PC-9 (cell line): Measurements from ENCODE around the gene SIPA1L3.

ENCODE experiments used
- EZH2 ChIP-seq: fragments of 200-600 bp; sonication (generic); IDR thresholded peaks from 2 replicates; pipeline ENCODE4 v1.8.0; 2017; ENCODE audit warnings: antibody characterized with exemption, low read depth
- TF ChIP-seq, protein P1 (sequence below): fragments of 200-600 bp; sonication (generic); conservative IDR thresholded peaks from 2 replicates; pipeline ENCODE4 v1.6.1; 2017; ENCODE audit warnings: mixed run types, antibody characterized with exemption, mild to moderate bottlenecking, moderate library complexity

DNA sequence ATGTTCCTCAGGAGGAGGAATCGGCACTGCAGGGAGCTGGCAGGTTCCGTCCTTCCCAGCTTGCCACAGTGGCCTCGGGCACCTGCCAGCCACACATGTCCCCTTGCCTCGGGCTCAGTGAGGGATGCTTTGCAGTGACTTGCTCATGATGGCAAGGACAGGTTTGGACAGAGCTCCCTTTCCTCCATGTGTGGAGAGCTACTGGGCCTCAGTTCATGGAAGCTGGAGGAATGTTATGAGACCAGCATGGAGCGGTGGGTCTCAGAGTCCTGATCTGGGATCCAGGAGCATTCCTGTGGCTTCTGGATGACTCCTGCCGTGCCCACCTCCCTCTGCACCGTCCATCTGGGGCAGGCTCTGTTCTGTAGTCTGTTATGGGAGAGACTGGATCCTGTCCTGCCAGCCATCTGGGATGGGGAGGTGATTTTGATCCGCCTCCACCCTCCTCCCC, 59.2 kb downstream of the SIPA1L3 start:
- TF ChIP-seq, protein P1, sequence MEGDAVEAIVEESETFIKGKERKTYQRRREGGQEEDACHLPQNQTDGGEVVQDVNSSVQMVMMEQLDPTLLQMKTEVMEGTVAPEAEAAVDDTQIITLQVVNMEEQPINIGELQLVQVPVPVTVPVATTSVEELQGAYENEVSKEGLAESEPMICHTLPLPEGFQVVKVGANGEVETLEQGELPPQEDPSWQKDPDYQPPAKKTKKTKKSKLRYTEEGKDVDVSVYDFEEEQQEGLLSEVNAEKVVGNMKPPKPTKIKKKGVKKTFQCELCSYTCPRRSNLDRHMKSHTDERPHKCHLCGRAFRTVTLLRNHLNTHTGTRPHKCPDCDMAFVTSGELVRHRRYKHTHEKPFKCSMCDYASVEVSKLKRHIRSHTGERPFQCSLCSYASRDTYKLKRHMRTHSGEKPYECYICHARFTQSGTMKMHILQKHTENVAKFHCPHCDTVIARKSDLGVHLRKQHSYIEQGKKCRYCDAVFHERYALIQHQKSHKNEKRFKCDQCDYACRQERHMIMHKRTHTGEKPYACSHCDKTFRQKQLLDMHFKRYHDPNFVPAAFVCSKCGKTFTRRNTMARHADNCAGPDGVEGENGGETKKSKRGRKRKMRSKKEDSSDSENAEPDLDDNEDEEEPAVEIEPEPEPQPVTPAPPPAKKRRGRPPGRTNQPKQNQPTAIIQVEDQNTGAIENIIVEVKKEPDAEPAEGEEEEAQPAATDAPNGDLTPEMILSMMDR, result no peak
- no peak for TF ChIP-seq EZH2
